ENCODE results near the gene NRXN3.

DNA sequence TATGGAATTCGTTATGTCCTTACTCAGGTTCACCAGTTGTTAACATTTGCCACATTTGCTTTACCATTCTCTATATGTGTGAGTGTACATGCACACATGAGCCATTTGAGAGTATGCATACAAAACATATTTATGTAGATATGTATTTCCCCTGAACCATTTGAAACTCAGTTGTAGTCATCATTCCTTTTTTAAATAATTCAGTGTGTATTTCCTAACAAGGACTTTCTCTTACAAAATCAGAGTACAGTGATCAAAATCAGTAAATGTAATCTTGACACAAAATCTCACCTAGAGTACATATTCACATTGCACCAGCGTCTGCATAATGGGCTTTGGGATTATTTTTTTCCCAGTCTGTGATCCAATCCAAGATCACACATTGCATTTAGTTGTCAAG lies 1656.2 kb downstream of the NRXN3 start:
- TF ChIP-seq EZH2 (IDR thresholded peaks at IDR 0.05; ENCODE audit: low read depth) = no peak
- TF ChIP-seq, protein P1, sequence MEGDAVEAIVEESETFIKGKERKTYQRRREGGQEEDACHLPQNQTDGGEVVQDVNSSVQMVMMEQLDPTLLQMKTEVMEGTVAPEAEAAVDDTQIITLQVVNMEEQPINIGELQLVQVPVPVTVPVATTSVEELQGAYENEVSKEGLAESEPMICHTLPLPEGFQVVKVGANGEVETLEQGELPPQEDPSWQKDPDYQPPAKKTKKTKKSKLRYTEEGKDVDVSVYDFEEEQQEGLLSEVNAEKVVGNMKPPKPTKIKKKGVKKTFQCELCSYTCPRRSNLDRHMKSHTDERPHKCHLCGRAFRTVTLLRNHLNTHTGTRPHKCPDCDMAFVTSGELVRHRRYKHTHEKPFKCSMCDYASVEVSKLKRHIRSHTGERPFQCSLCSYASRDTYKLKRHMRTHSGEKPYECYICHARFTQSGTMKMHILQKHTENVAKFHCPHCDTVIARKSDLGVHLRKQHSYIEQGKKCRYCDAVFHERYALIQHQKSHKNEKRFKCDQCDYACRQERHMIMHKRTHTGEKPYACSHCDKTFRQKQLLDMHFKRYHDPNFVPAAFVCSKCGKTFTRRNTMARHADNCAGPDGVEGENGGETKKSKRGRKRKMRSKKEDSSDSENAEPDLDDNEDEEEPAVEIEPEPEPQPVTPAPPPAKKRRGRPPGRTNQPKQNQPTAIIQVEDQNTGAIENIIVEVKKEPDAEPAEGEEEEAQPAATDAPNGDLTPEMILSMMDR (conservative IDR thresholded peaks at IDR 0.05) = no peak

All from PC-9 (cell line).